Skeletal muscle tissue (tissue), 4 donors: Measurements from ENCODE around the gene SP3. TPM values are rescaled to one million over a fixed set of nuclear protein-coding genes. Genes with fewer than 3 reads are reported as not detected.
A peak's percentile ranks its signal among the peaks of the same experiment; 100 is the strongest.

ENCODE experiments used
- H3K27ac ChIP-seq: one replicate; pipeline ENCODE4 v1.7.0; 2013; ENCODE audit warnings: mild to moderate bottlenecking, low read depth, low read length, inconsistent platforms
- H3K27me3 ChIP-seq, 3 donors: one replicate each; pipeline ENCODE4 v1.7.0; 2013; ENCODE audit warnings: low read length in 3 of 3; ENCODE audit not compliant: control insufficient read depth in 3 of 3, insufficient read depth in 3 of 3
- H3K36me3 ChIP-seq, 3 donors: one replicate each; pipeline ENCODE4 v1.7.0; 2013; ENCODE audit warnings: low read length in 3 of 3; ENCODE audit not compliant: control insufficient read depth in 3 of 3, insufficient read depth in 3 of 3
- H3K4me1 ChIP-seq, 3 donors: one replicate each; pipeline ENCODE4 v1.7.0; 2013; ENCODE audit warnings: low read length in 3 of 3, mild to moderate bottlenecking in 3 of 3; ENCODE audit not compliant: control insufficient read depth in 3 of 3, insufficient read depth in 3 of 3
- H3K4me3 ChIP-seq, 3 donors: one replicate each; pipeline ENCODE4 v1.7.0; 2013; ENCODE audit warnings: low read length in 3 of 3
- H3K9ac ChIP-seq, 3 donors: one replicate each; pipeline ENCODE4 v1.7.0; 2013; ENCODE audit warnings: low read length in 3 of 3, mild to moderate bottlenecking in 3 of 3, moderate library complexity in 2 of 3, low read depth in 1 of 3
- H3K9me3 ChIP-seq, 3 donors: one replicate each; pipeline ENCODE4 v1.7.0; 2013; ENCODE audit warnings: low read length in 3 of 3; ENCODE audit not compliant: control insufficient read depth in 3 of 3
- total RNA-seq: library from RNA; depleted of rRNA; stranded (reverse); fragments of >200 nt; gene quantifications from one replicate; pipeline ENCODE4 v1.2.3, GENCODE V29; 2014
- donor health status: Osteomylitis.

SP3 gene
- total RNA-seq, 1 donor from 2014 or later, result 90.3 TPM

DNA sequence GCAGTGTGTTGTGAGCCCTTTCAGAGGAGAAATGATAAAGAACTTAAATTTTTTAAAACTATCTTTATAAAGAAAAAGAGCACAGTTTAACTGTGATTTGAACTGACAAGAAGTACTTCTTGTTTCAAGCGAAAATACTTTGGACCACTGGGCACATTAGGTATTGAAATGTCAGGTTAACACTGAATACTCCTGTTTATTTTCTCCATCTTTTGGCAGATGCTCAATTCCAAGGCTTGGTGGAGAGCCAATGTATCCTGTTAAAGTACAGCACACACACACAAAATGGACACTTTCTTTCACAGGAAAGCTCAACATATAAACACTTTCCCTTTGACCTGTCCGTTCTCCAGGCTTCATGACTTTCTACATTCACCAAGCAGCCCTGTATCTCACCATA, 32.6 kb upstream of the SP3 start:
- no peak overlapping the region for H3K4me3 ChIP-seq
- peaks cover 9 to 15% (median 13%) of the 10 kb centered on the region in 3 donors for H3K4me1 ChIP-seq
- no peaks in the 10 kb centered on the region for H3K27me3 ChIP-seq
- no peaks in the 10 kb centered on the region for H3K36me3 ChIP-seq
- no peak overlapping the region for H3K9ac ChIP-seq
- H3K27ac ChIP-seq, result peak overlapping the region; percentile 53
- H3K9me3 ChIP-seq, result no peaks in the 10 kb centered on the region

DNA sequence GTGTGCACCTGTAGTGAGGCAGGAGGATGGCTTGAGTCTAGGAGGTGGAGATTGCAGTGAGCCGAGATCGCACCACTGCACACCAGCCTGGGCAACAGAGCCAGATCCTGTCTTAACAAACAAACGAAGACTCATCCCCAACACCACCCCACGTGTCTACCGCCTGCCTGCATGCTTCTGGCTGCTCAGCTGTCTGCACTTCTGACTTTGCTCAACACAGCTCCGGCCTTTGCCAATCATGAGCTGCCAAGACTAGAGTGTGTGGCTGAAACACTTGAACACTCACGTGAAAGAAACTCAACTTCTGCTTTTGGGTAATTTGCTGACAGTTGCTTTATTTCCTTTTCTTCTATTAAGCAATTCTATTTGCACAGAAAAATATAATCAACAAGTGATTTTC, 32.1 kb upstream of the SP3 start:
- H3K4me1 ChIP-seq, result peaks cover 12 to 15% (median 14%) of the 10 kb centered on the region in 3 donors
- no peaks in the 10 kb centered on the region for H3K36me3 ChIP-seq
- H3K4me3 ChIP-seq, result no peak overlapping the region
- no peaks in the 10 kb centered on the region for H3K9me3 ChIP-seq
- H3K9ac ChIP-seq, result no peak overlapping the region
- no peaks in the 10 kb centered on the region for H3K27me3 ChIP-seq
- no peak overlapping the region for H3K27ac ChIP-seq

DNA sequence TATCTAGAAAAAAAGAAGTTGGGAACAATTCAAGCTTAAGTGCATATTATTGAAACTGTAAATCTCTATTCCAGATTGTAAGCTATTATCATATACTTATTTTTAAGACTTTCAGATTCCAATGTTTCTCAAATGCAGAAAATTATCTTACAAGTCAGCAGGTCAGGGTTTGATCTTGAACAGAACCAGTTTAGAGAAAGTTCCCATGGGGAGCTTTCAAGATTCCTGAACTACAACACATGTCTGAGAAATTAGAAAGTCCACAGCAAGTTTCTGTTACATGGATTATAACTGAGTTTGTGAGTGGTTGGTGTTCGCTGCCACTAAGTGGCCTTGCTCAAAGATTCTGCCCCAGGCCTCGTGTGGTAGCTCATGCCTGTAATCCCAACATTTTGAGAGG, 31.6 kb upstream of the SP3 start:
- Histone ChIP-seq H3K36me3 (no peaks in the 10 kb centered on the region), H3K27me3 (no peaks in the 10 kb centered on the region), H3K9me3 (no peaks in the 10 kb centered on the region), H3K4me3 (no peak overlapping the region), H3K9ac (no peak overlapping the region), H3K4me1 (peaks cover 12 to 19% (median 17%) of the 10 kb centered on the region in 3 donors), H3K27ac (no peak overlapping the region)

GRCh38 chr2:173993459-173993858, 28.3 kb upstream of the SP3 start:
- Histone ChIP-seq H3K9me3 (no peaks in the 10 kb centered on the region), H3K27ac (no peak overlapping the region), H3K36me3 (no peaks in the 10 kb centered on the region), H3K4me3 (no peak overlapping the region), H3K9ac (no peak overlapping the region), H3K4me1 (peaks cover 23 to 35% (median 32%) of the 10 kb centered on the region in 3 donors), H3K27me3 (no peaks in the 10 kb centered on the region)

DNA sequence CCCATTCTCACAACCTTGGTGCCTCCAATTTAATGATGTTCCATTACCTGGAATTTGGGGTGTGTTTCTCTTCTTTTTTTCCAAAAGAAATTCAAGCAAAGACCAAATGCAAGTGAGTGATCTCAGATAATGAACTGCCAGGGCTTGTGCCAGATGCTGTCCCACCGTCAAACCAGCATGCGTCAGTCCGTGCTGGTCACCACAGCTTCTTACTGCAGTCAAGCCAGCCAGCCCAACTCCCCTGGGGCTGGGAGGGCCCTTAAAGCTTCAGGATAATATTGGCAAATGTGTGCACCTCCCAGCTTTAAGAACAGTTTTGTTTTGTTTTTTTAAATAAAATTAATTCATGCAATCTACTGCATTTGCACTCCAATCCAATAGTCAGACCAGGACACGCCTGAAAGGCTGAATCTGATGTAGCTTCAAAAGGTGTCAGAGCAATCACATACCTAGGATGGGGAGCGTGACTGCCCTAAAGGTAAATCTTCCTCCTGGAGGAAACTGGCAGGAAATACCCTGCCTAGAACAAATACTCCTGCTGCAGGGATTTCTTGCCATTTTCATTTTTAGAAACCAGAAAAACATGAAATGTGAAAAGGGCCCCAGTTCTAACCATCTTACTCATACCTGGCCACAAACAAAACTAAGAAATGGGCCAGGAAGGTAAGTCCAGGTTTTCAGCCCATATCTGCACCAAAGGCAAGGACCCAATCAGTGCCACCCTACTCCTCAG, 26.8 kb upstream of the SP3 start:
- Histone ChIP-seq H3K36me3 (no peaks in the 10 kb centered on the region), H3K4me1 (peaks cover 20 to 27% (median 24%) of the 10 kb centered on the region in 3 donors), H3K9me3 (no peaks in the 10 kb centered on the region), H3K27ac (peak overlapping the region; percentile 16), H3K4me3 (peak overlapping the region in 2 of 3 donors; percentile 27 to 45), H3K27me3 (no peaks in the 10 kb centered on the region), H3K9ac (peak overlapping the region in 1 of 3 donors; percentile 28)

GRCh38 chr2:173990970-173991819, 26.0 kb upstream of the SP3 start:
- peak overlapping the region in 1 of 3 donors; percentile 28 for H3K9ac ChIP-seq
- H3K27me3 ChIP-seq, result no peaks in the 10 kb centered on the region
- peaks cover 23 to 31% (median 25%) of the 10 kb centered on the region in 3 donors for H3K4me1 ChIP-seq
- peak overlapping the region; percentile 62 for H3K27ac ChIP-seq
- H3K36me3 ChIP-seq, result no peaks in the 10 kb centered on the region
- no peaks in the 10 kb centered on the region for H3K9me3 ChIP-seq
- peak overlapping the region; percentile 23 to 45 (median 27) for H3K4me3 ChIP-seq

- H3K9ac ChIP-seq, result no peak overlapping the region
- peaks cover 23 to 31% (median 30%) of the 10 kb centered on the region in 3 donors for H3K4me1 ChIP-seq
- H3K4me3 ChIP-seq, result peak overlapping the region in 1 of 3 donors; percentile 17
- no peaks in the 10 kb centered on the region for H3K36me3 ChIP-seq
- H3K9me3 ChIP-seq, result no peaks in the 10 kb centered on the region
- H3K27ac ChIP-seq, result peak overlapping the region; percentile 62
- H3K27me3 ChIP-seq, result no peaks in the 10 kb centered on the region
Observed at GRCh38 chr2:173990245-173990644, 25.1 kb upstream of the SP3 start.

GRCh38 chr2:173989884-173990215, 24.7 kb upstream of the SP3 start:
- Histone ChIP-seq H3K27me3 (no peaks in the 10 kb centered on the region), H3K36me3 (no peaks in the 10 kb centered on the region), H3K4me3 (peak overlapping the region in 1 of 3 donors; percentile 17), H3K9ac (no peak overlapping the region), H3K9me3 (no peaks in the 10 kb centered on the region), H3K4me1 (peaks cover 23 to 31% (median 30%) of the 10 kb centered on the region in 3 donors), H3K27ac (peak overlapping the region; percentile 62)

- no peaks in the 10 kb centered on the region for H3K27me3 ChIP-seq
- no peak overlapping the region for H3K4me3 ChIP-seq
- peaks cover 23 to 31% (median 30%) of the 10 kb centered on the region in 3 donors for H3K4me1 ChIP-seq
- peak overlapping the region; percentile 62 for H3K27ac ChIP-seq
- no peaks in the 10 kb centered on the region for H3K36me3 ChIP-seq
- no peak overlapping the region for H3K9ac ChIP-seq
- no peaks in the 10 kb centered on the region for H3K9me3 ChIP-seq
Observed at GRCh38 chr2:173989160-173989883, 24.1 kb upstream of the SP3 start.
